Retina (tissue), 1 donor: ENCODE data around the gene TFAP2B.

Source experiments
- DNase-seq: peaks from one replicate; pipeline ENCODE4 v3.0.0-alpha.2; 2016

Gene TFAP2B

DNA sequence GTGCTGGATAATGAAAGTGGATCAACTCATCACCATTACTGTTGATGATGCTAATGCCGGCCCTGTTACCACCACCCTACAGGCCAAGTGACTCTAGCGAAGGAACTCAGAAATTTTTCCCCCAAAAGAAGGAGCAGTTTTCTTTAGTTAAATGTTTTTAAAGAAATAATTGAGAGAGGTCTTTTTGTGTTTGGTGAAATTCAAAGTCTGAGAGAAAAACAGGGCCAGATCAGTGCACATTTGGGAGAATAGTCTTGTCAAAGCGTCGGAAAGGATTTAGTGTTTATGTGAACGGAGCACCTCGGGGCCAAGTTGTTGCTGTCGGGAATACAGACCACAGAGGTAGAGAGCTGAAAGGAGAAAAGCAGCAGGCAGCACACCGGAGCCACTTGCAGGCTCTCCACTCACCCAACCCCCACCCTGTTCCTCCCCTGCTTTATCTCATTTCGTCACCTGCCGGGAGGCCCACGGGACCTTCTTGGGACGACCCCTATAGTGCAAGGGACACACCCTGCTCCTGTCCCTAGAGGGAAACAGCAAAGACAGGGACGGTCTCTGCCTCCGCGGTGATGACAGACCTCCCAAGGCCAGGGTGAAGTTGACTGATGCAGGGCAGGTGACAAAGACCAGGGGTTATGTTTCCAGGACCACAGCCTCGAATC, 6.8 kb downstream of the TFAP2B start:
- DNase-seq, result peak; percentile 47

GRCh38 chr6:50826037-50826761, 7.5 kb downstream of the TFAP2B start:
- peak; percentile 45 for DNase-seq

DNA sequence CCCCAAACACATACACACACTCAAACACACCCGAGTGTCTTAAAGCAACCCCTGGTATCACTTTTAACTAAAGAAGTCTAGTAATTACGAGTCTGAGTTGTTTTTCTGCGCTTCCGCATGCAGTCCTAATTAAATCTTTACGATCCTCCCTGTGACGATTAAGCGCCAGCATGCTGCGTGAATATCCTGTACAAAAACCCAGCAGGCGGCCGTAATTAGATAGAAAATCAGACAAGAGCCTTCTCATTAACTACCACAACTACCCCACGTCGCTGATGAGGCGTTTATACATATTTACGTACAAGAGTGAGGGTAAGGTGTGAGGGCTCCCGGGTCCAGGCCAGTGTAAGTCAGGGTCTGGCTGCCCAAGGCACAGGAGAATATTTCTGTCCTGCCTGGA, 8.1 kb downstream of the TFAP2B start:
- peak; percentile 70 for DNase-seq

DNA sequence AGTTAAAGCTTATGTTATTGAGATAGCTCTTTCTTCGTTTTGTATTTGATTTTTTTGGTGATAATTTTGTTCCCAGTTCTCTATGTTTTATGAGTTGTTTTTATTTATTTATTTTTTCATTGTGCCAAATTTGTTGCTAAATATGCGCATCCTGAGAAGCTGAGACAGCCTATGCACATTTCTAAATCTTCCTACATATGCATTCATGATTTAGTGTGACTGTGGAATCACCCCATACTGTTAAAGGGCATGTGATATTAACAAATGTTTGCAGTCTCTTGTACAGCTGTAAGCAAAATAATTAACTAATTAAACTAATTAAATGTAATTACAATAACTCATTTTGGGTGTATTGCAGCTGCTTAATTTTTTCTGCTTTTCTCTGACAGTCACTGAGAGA, 10.4 kb downstream of the TFAP2B start:
- peak; percentile 14 for DNase-seq

DNA sequence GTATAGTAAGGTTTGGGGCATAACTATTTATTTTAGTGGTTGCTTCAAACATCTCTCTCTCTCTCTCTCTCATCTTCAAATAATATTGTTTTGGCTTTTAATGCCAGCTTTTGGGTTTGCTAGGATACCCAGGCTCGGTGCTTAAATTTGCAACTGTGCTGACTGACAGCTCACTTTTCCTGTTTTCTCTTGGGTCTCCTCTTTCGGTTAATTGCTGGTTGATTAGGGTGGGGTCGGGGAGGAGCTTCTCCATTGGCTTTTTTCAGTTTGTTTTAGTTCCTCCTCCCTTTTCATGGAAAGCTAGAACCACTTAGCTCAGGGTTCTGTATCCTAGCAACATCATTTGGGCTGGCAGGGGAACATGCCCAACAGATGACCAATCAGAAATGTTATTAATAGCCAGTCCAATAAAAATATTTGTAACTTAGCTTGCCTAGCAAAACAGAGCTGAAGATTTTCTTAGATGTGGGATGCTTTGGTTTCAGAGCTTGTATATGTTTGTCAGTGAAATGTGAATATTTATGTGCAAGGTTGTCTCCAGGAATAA, 11.3 kb downstream of the TFAP2B start:
- DNase-seq, result peak; percentile 12

- no peak for DNase-seq
These were observed 12.5 kb downstream of the TFAP2B start for GRCh38 chr6:50831186-50831585.

- DNase-seq, result no peak
These were observed 14.2 kb downstream of the TFAP2B start for GRCh38 chr6:50832912-50833311.

GRCh38 chr6:50834929-50835410, 16.3 kb downstream of the TFAP2B start:
- peak; percentile 73 for DNase-seq

DNA sequence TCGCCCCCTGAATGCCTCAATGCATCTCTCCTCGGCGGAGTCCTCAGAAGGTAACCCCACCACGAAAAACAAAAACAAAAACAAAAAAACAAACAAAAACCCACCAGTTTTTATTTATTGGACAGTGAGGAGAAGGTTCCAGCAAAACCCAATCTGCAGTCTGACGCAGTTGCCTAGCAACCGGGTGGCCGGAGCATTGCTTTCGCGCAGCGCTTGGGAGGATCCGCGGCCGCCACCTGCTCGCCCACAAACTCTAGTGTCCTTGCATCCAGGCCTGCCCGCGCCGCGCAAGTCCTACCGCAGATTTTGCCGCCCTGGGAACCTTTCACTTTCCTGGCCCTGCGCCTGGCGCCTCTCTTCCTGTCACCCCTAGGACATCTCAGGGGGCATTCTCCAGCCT, 17.6 kb downstream of the TFAP2B start:
- DNase-seq, result peak; percentile 65

GRCh38 chr6:50837589-50838445, 19.1 kb downstream of the TFAP2B start:
- DNase-seq, result peak; percentile 50

DNA sequence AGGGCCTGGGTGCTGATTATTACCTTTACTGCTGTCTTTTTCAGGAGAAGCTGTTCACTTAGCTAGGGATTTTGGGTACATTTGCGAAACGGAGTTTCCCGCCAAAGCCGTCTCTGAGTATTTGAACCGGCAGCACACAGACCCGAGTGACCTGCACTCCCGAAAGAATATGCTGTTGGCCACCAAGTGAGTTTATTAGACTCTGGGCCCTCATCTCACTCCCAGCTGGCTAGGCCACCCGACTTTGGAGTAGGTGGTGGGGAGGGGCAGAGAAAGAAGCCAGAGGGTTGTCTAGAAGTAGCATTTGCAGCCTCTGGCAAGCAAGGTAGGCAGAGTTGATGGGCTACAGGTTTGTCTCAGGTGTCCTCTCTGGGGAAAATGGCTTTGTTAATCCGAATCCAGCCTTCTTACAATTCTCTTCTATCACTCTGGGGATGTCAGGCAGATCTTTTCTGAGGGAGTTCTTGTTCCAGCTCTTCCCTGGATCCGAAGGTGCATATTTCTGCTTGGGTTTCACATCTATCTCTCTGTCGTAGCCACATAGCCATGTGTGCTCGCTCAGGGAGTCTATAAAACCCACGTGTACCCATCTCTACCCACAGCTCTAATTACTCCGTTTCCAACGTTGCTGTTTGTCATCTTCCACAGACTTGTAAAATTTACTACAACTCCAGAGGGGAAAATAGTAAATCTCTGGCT, 21.6 kb downstream of the TFAP2B start:
- DNase-seq, result peak; percentile 44

DNA sequence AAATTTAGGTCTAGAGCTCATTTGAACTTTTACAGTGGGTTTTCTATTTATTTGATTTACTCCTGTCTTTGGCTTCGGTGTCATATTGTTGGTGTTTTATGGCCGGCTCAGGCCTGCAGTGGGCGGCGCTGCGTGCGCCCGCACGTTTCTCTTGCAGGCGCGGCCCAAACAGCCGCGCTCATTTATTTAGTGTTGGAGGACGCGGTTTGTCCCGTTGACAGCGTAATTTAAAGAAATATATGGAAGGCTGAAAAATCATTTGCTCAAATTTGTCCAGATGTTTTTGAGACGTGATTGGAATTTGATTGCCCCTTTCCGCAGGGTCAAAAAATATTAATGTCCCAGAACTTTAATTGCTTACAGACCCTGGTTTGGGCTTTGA, 22.1 kb downstream of the TFAP2B start:
- DNase-seq, result peak; percentile 54

DNA sequence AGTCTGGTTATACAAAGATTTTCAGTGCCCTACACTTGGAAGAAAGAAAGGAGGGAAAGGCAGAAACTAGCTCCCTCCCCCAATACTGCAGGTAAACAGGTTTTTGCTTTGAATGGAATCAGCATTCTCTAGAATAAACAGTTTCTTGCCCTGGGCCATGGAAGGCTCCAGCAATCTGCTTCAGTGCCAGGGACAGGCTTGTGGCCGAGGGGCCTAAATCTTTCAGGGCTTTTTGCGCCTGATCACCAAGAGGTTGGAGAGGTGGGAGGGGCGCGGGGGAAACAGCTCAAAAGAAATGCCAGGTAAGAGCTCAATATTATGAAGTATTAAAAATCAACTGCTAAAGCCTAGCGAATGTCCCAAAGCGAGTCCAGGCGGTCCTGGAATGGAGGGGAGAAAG, 23.8 kb downstream of the TFAP2B start:
- no peak for DNase-seq

DNA sequence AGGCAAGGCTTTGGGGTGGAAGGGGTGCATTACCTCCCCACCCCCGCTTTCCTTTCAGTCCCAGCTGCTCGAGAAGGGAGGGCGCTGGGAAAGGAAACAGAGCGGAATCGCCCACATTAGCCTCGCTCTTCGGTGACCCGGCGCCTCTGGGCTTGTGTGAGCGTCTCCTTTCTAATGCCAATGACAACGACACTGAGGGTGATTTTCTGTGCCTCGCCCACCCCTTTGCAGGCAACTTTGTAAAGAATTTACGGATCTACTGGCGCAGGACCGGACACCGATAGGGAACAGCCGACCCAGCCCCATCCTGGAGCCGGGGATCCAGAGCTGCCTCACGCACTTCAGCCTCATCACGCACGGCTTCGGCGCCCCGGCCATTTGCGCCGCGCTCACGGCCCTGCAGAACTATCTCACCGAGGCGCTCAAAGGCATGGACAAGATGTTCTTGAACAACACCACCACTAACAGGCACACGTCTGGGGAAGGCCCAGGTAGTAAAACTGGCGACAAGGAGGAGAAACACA, 24.3 kb downstream of the TFAP2B start:
- DNase-seq, result peak; percentile 84

- peak; percentile 54 for DNase-seq
These were observed 25.2 kb downstream of the TFAP2B start for GRCh38 chr6:50843842-50844241.

DNA sequence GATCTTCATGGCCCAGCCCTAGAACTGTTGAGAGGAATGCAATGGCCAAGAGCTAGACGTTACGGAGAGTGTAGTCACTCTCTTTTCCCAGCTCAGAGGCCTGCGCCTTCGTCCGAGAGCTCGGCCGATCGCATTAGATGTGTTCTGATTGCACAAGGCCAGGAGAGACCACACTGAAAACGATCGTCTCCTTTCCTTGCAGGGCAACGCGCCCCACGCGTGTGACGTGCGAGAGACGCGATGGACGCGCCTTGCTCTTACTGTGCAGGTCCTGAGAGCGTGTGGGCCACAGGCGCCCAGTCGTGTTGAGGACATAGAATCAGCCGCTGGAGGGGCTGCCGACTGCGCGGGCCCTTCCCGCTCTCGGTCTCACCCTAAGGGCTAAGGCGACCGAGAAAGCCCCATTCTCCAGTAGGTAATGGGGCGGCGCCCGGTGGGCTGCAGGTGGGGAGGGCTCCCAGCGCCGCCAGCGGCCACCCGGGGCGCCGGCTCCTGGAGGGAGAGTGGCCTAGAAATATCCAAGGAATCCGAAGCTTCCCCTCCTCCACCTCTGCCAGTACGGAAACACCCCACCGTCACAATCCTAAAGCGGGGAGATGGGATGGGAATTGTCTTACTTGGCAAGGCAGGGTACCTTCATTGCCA, 26.9 kb downstream of the TFAP2B start:
- peak; percentile 78 for DNase-seq

GRCh38 chr6:50846144-50846851, 27.6 kb downstream of the TFAP2B start:
- peak; percentile 61 for DNase-seq

GRCh38 chr6:50846852-50847155, 28.1 kb downstream of the TFAP2B start:
- peak; percentile 56 for DNase-seq

- peak; percentile 48 for DNase-seq
These were observed 29.4 kb downstream of the TFAP2B start for GRCh38 chr6:50847890-50848594.

GRCh38 chr6:50848989-50849795, 30.5 kb downstream of the TFAP2B start:
- peak; percentile 66 for DNase-seq
